ENCODE data around the gene SFMBT1.

SFMBT1 gene

DNA sequence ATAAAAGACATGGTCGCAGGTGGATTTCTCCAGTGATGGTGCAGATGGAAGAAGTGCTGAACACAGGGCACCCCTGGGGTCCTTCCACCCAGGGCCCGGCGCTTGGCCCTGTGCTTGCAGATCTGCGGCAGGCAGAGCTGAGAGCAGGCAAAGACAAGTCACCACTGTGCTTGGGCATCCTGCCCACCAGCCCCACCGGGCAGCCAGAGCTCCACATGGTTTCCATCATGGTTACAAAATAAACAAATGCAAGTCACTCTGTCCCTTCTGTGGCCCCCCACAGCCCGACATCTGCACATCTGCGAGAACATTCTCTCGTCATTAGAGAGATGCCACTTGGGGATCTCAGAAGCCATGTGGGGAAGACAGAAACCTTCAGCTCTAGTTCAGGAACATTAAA lies 37.6 kb upstream of the SFMBT1 start:
- H3K4me2 ChIP-seq, result no peak overlapping the region
- no peaks in the 10 kb centered on the region for H3K79me2 ChIP-seq (ENCODE audit: insufficient read depth, low read depth)
- TF ChIP-seq, protein P1, sequence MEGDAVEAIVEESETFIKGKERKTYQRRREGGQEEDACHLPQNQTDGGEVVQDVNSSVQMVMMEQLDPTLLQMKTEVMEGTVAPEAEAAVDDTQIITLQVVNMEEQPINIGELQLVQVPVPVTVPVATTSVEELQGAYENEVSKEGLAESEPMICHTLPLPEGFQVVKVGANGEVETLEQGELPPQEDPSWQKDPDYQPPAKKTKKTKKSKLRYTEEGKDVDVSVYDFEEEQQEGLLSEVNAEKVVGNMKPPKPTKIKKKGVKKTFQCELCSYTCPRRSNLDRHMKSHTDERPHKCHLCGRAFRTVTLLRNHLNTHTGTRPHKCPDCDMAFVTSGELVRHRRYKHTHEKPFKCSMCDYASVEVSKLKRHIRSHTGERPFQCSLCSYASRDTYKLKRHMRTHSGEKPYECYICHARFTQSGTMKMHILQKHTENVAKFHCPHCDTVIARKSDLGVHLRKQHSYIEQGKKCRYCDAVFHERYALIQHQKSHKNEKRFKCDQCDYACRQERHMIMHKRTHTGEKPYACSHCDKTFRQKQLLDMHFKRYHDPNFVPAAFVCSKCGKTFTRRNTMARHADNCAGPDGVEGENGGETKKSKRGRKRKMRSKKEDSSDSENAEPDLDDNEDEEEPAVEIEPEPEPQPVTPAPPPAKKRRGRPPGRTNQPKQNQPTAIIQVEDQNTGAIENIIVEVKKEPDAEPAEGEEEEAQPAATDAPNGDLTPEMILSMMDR (conservative IDR thresholded peaks at IDR 0.05; ENCODE audit: low read depth, low read length), result no peak
- H3K27me3 ChIP-seq (ENCODE audit: insufficient read depth, low read depth), result no peaks in the 10 kb centered on the region
- no peak overlapping the region for H2AFZ ChIP-seq (ENCODE audit: low read depth)
- H3K4me3 ChIP-seq (IDR thresholded peaks at IDR 0.05; ENCODE audit: insufficient read depth, low read depth, low read length), result no peak overlapping the region
- H3K36me3 ChIP-seq (ENCODE audit: insufficient read depth), result no peaks in the 10 kb centered on the region
- no peaks in the 10 kb centered on the region for H3K4me1 ChIP-seq (ENCODE audit: low read depth, poor library complexity, severe bottlenecking)
- no peak overlapping the region for H3K9ac ChIP-seq
- no peaks in the 10 kb centered on the region for H4K20me1 ChIP-seq (ENCODE audit: insufficient read depth)
- H3K27ac ChIP-seq, result no peak overlapping the region

DNA sequence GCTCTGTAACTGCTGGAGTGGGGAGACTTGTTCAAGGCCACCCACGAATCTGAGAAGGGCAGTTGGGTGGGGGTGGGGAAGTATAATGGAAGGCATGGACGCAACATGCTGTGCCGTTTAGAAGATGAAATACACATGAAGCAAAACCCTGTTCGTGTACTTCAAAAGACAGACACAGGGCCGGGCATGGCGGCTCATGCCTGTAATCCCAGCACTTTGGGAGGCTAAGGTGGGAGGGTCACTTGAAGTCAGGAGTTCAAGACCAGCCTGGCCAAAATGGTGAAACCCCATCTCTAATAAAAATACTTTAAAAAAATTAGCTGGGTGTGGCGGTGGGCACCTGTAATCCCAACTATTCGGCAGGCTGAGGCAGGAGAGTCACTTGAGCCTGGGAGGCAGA lies 36.9 kb upstream of the SFMBT1 start:
- Histone ChIP-seq H3K27me3 (ENCODE audit: insufficient read depth, low read depth) (no peaks in the 10 kb centered on the region), H3K4me3 (IDR thresholded peaks at IDR 0.05; ENCODE audit: insufficient read depth, low read depth, low read length) (no peak overlapping the region), H2AFZ (ENCODE audit: low read depth) (no peak overlapping the region), H4K20me1 (ENCODE audit: insufficient read depth) (no peaks in the 10 kb centered on the region), H3K9ac (no peak overlapping the region), H3K27ac (no peak overlapping the region), H3K4me1 (ENCODE audit: low read depth, poor library complexity, severe bottlenecking) (no peaks in the 10 kb centered on the region), H3K4me2 (no peak overlapping the region), H3K79me2 (ENCODE audit: insufficient read depth, low read depth) (no peaks in the 10 kb centered on the region), H3K36me3 (ENCODE audit: insufficient read depth) (no peaks in the 10 kb centered on the region)
- TF ChIP-seq, protein P1 (conservative IDR thresholded peaks at IDR 0.05; ENCODE audit: low read depth, low read length), result no peak

DNA sequence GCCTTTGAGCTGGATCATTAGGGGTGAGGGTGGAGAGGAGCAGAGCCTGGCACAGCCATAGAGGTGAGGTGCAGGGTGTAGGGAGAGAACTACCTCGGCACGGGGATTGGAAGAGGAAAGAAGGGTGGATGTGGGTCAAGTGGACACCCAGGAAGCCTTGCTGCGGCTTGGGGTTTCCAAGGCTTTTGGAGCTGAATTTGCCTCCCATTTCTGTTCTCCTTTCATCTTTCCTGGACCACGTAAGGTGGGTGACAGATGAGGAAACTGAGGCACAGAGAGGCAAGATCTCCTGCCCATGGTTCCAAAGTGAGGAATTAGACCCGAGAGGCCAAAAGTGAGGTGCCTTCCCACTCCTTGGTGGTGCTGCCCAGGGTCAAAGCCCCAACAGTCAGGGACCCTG lies 35.4 kb upstream of the SFMBT1 start:
- Histone ChIP-seq H3K27ac (no peak overlapping the region), H3K4me3 (IDR thresholded peaks at IDR 0.05; ENCODE audit: insufficient read depth, low read depth, low read length) (no peak overlapping the region), H3K79me2 (ENCODE audit: insufficient read depth, low read depth) (no peaks in the 10 kb centered on the region), H4K20me1 (ENCODE audit: insufficient read depth) (no peaks in the 10 kb centered on the region), H2AFZ (ENCODE audit: low read depth) (no peak overlapping the region), H3K4me1 (ENCODE audit: low read depth, poor library complexity, severe bottlenecking) (no peaks in the 10 kb centered on the region), H3K4me2 (no peak overlapping the region), H3K36me3 (ENCODE audit: insufficient read depth) (no peaks in the 10 kb centered on the region), H3K27me3 (ENCODE audit: insufficient read depth, low read depth) (no peaks in the 10 kb centered on the region), H3K9ac (no peak overlapping the region)
- TF ChIP-seq, protein P1 (conservative IDR thresholded peaks at IDR 0.05; ENCODE audit: low read depth, low read length), result no peak

DNA sequence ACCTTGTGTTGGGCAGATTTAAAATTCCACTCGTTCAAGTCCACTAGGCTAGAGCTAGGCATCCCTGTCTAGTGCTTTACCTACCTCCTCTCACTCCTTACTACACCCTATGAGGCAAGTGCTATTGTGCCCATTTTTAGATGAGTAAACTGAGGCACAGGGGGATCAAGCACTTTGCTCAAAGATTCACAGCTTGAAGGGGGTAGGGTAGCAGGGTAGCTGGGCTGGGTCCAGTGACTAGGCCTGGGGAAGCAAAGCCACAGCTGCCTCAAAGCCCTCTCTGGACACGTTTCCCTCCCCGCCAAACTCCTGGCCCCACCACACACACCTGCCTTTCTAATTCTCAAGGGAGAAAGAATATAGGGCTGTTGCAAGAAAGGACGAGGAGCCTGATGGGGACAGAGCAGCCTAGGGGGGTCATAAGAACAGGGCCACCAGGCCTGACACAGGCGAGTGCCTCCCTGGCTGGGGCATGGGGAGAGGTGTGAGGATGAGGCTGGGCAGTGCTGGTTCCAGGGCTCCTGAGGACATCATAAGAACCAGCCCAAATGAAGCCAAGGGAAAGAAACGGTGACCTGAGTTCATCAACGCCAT lies 34.8 kb upstream of the SFMBT1 start:
- no peaks in the 10 kb centered on the region for H3K27me3 ChIP-seq (ENCODE audit: insufficient read depth, low read depth)
- no peaks in the 10 kb centered on the region for H3K4me1 ChIP-seq (ENCODE audit: low read depth, poor library complexity, severe bottlenecking)
- no peaks in the 10 kb centered on the region for H4K20me1 ChIP-seq (ENCODE audit: insufficient read depth)
- H3K4me2 ChIP-seq, result no peak overlapping the region
- TF ChIP-seq, protein P1 (conservative IDR thresholded peaks at IDR 0.05; ENCODE audit: low read depth, low read length), result no peak
- no peaks in the 10 kb centered on the region for H3K79me2 ChIP-seq (ENCODE audit: insufficient read depth, low read depth)
- no peak overlapping the region for H2AFZ ChIP-seq (ENCODE audit: low read depth)
- H3K27ac ChIP-seq, result no peak overlapping the region
- H3K9ac ChIP-seq, result no peak overlapping the region
- no peaks in the 10 kb centered on the region for H3K36me3 ChIP-seq (ENCODE audit: insufficient read depth)
- no peak overlapping the region for H3K4me3 ChIP-seq (IDR thresholded peaks at IDR 0.05; ENCODE audit: insufficient read depth, low read depth, low read length)

Measured in KMS-11 (cell line).